SK-N-SH (cell line): ENCODE measurements around the gene ZPR1. TPM values are rescaled to one million over a fixed set of nuclear protein-coding genes. Genes with fewer than 3 reads are reported as not detected.

Experiments used
- CTCF ChIA-PET: fragments of 300-600, 350-600 bp; formaldehyde crosslinking; extraction: SDS; loops from one replicate; lab custom pipeline; 2021; lab: Yijun Ruan, JAX
- POLR2A ChIA-PET: fragments of 350-600 bp; sonication (Branson Sonifier 250); formaldehyde crosslinking; extraction: SDS; loops from one replicate; lab custom pipeline; 2020; ENCODE audit warnings: antibody characterized with exemption, inconsistent platforms; lab: Yijun Ruan, JAX
- DNase-seq: peaks from one replicate; pipeline ENCODE4 v3.0.0; 2012
- H2AFZ ChIP-seq: fragments of 200-600 bp; sonication (generic); 2 replicates; pipeline ENCODE4 v1.8.1; 2016; ENCODE audit warnings: antibody characterized with exemption, mild to moderate bottlenecking, low read depth
- H3F3A ChIP-seq: fragments of 200-600 bp; sonication (generic); replicated peaks from 2 replicates; pipeline ENCODE3; 2016; ENCODE audit warnings: antibody characterized with exemption, mild to moderate bottlenecking; ENCODE audit not compliant: insufficient read depth
- H3K27ac ChIP-seq, 2 experiments: fragments of 200-500 bp in 1 of 2; fragments of 200-600 bp in 1 of 2; sonication (Bioruptor generic) in 1 of 2; sonication (generic), shearing (Covaris generic) in 1 of 2; 2 replicates each; pipeline versions ENCODE4 v1.5.1 to v1.6.1; 2014 to 2016; ENCODE audit warnings: low read depth in 2 of 2, inconsistent platforms in 1 of 2, low read length in 1 of 2, mild to moderate bottlenecking in 1 of 2, mixed read lengths in 1 of 2
- H3K27me3 ChIP-seq: fragments of 200-600 bp; sonication (generic), shearing (Covaris generic); 2 replicates; pipeline ENCODE4 v1.6.1; 2016; ENCODE audit warnings: mixed run types; ENCODE audit not compliant: insufficient read depth
- H3K36me3 ChIP-seq, 2 experiments: fragments of 200-500 bp in 1 of 2; fragments of 200-600 bp in 1 of 2; sonication (Bioruptor generic) in 1 of 2; sonication (generic) in 1 of 2; replicated peaks in 1 of 2; 2 replicates each; pipeline versions ENCODE3 to v1.5.1; 2014 to 2016; ENCODE audit warnings: low read length in 1 of 2, mild to moderate bottlenecking in 1 of 2; ENCODE audit not compliant: insufficient read depth in 2 of 2, control insufficient read depth in 1 of 2
- H3K4me1 ChIP-seq, 2 experiments: fragments of 200-500 bp in 1 of 2; fragments of 200-600 bp in 1 of 2; sonication (Bioruptor generic) in 1 of 2; sonication (generic), shearing (Covaris generic) in 1 of 2; 2 replicates each; pipeline versions ENCODE4 v1.5.1 to v1.6.1; 2014 to 2016; ENCODE audit warnings: low read depth in 1 of 2, low read length in 1 of 2, mixed run types in 1 of 2; ENCODE audit not compliant: insufficient read depth in 2 of 2, control insufficient read depth in 1 of 2
- H3K4me2 ChIP-seq: fragments of 200-600 bp; sonication (generic), shearing (Covaris generic); 2 replicates; pipeline ENCODE4 v1.6.1; 2017; ENCODE audit warnings: mixed run types
- H3K4me3 ChIP-seq, 2 experiments: fragments of 200-500 bp in 1 of 2; fragments of 200-600 bp in 1 of 2; sonication (Bioruptor generic) in 1 of 2; sonication (generic), shearing (Covaris generic) in 1 of 2; 2 replicates each; pipeline versions ENCODE4 v1.5.1 to v1.8.1; 2014 to 2016; ENCODE audit warnings: low read depth in 2 of 2, inconsistent platforms in 1 of 2, low read length in 1 of 2, mild to moderate bottlenecking in 1 of 2, mixed read lengths in 1 of 2, moderate library complexity in 1 of 2
- H3K79me2 ChIP-seq: fragments of 200-600 bp; sonication (generic); 2 replicates; pipeline ENCODE4 v1.8.1; 2017; ENCODE audit warnings: mild to moderate bottlenecking; ENCODE audit not compliant: insufficient read depth
- H3K9ac ChIP-seq: fragments of 200-600 bp; sonication (generic); 2 replicates; pipeline ENCODE4 v1.6.1; 2017; ENCODE audit warnings: mixed run types
- H3K9me2 ChIP-seq: fragments of 200-600 bp; sonication (generic); 2 replicates; pipeline ENCODE4 v1.6.1; 2017; ENCODE audit warnings: mixed run types
- H3K9me3 ChIP-seq: fragments of 200-600 bp; sonication (generic); 2 replicates; pipeline ENCODE4 v1.6.1; 2017; ENCODE audit warnings: mixed run types, mild to moderate bottlenecking, moderate library complexity
- H4K20me1 ChIP-seq: fragments of 200-600 bp; sonication (generic); 2 replicates; pipeline ENCODE4 v1.6.1; 2017; ENCODE audit warnings: mild to moderate bottlenecking, mixed run types; ENCODE audit not compliant: insufficient read depth
- CHD2 ChIP-seq: fragments of 150-350 bp; IDR thresholded peaks from 2 replicates; pipeline ENCODE4 v1.6.1; 2018; ENCODE audit warnings: low read length; ENCODE audit not compliant: partially characterized antibody
- CTCF ChIP-seq: fragments of 200-600 bp; sonication (generic); IDR thresholded peaks from 2 replicates; pipeline ENCODE4 v1.6.1; 2017; ENCODE audit warnings: antibody characterized with exemption, mild to moderate bottlenecking, moderate library complexity
- EZH2phosphoT487 ChIP-seq: fragments of 200-600 bp; sonication (generic); IDR thresholded peaks from 2 replicates; pipeline ENCODE4 v1.6.1; 2017; ENCODE audit warnings: low read depth, mixed run types, mild to moderate bottlenecking, antibody characterized with exemption, moderate library complexity, borderline replicate concordance
- FOSL2 ChIP-seq: IDR thresholded peaks from 2 replicates; pipeline ENCODE4 v1.4.0; 2012; ENCODE audit warnings: low read depth, mild to moderate bottlenecking, moderate library complexity, borderline replicate concordance
- FOXJ3 ChIP-seq: sonication (generic); formaldehyde crosslinking; IDR thresholded peaks from 2 replicates; pipeline ENCODE4 v1.5.1; 2020; ENCODE audit warnings: mild to moderate bottlenecking, missing genetic modification reagents
- FOXM1 ChIP-seq: IDR thresholded peaks from 2 replicates; pipeline ENCODE4 v1.4.0; 2012; ENCODE audit warnings: low read depth, mild to moderate bottlenecking
- GABPA ChIP-seq: IDR thresholded peaks from 2 replicates; pipeline ENCODE4 v1.4.0; 2012; ENCODE audit warnings: low read depth, mild to moderate bottlenecking
- IRF3 ChIP-seq: fragments of 150-350 bp; IDR thresholded peaks from 2 replicates; pipeline ENCODE4 v1.6.1; 2016; ENCODE audit warnings: mild to moderate bottlenecking, low read depth, low read length
- MAX ChIP-seq: IDR thresholded peaks from 2 replicates; pipeline ENCODE4 v1.4.0; 2012; ENCODE audit warnings: low read depth
- MXI1 ChIP-seq: IDR thresholded peaks from 2 replicates; pipeline ENCODE4 v1.6.1; 2012; ENCODE audit warnings: mild to moderate bottlenecking, low read depth, low read length, improper control_type of control experiment
- NFIC ChIP-seq: IDR thresholded peaks from 2 replicates; pipeline ENCODE4 v1.4.0; 2012; ENCODE audit warnings: borderline replicate concordance
- NRF1 ChIP-seq: IDR thresholded peaks from 2 replicates; pipeline ENCODE4 v1.6.1; 2012; ENCODE audit warnings: low read depth, mild to moderate bottlenecking, low read length
- POLR2AphosphoS5 ChIP-seq: IDR thresholded peaks from 2 replicates; pipeline ENCODE4 v1.6.1; 2012; ENCODE audit warnings: low read depth, low read length
- RAD21 ChIP-seq: IDR thresholded peaks from 2 replicates; pipeline ENCODE4 v1.6.1; 2012; ENCODE audit warnings: mild to moderate bottlenecking, low read length
- RCOR1 ChIP-seq: fragments of 150-350 bp; IDR thresholded peaks from 2 replicates; pipeline ENCODE4 v1.6.1; 2017; ENCODE audit warnings: antibody characterized with exemption, low read length
- RXRA ChIP-seq: IDR thresholded peaks from 2 replicates; pipeline ENCODE4 v1.4.0; 2012; ENCODE audit warnings: low read depth, mild to moderate bottlenecking, borderline replicate concordance
- SMC3 ChIP-seq: IDR thresholded peaks from 2 replicates; pipeline ENCODE4 v1.6.1; 2012; ENCODE audit warnings: low read depth, low read length, improper control_type of control experiment
- TAF1 ChIP-seq: IDR thresholded peaks from 2 replicates; pipeline ENCODE4 v1.6.1; 2012; ENCODE audit warnings: low read depth, mild to moderate bottlenecking, low read length, moderate library complexity, borderline replicate concordance
- TCF12 ChIP-seq: IDR thresholded peaks from 2 replicates; pipeline ENCODE4 v1.4.0; 2012
- TEAD4 ChIP-seq: IDR thresholded peaks from 2 replicates; pipeline ENCODE4 v1.4.0; 2012; ENCODE audit warnings: mild to moderate bottlenecking, borderline replicate concordance; ENCODE audit not compliant: insufficient read depth
- USF2 ChIP-seq: fragments of 150-350 bp; IDR thresholded peaks from 2 replicates; pipeline ENCODE4 v1.6.1; 2017; ENCODE audit warnings: antibody characterized with exemption, low read length, low read depth, borderline replicate concordance
- YY1 ChIP-seq: IDR thresholded peaks from 2 replicates; pipeline ENCODE4 v1.4.0; 2012; ENCODE audit warnings: low read depth, mild to moderate bottlenecking
- WGBS: methylation state at CpG from one replicate; pipeline ENCODE4 v1.1.6; 2017; ENCODE audit warnings: low lambda C conversion rate; 5-methylcytosine and 5-hydroxymethylcytosine counted together
- polyA plus RNA-seq, 3 experiments: library from polyadenylated mRNA; depleted of rRNA; stranded (reverse); fragments of >200 nt; gene quantifications; 2 replicates each; pipeline ENCODE4 v1.2.3, GENCODE V29; 2012

Gene ZPR1
- polyA plus RNA-seq, 1 of the 3 experiments (the other 2 are of a cell fraction): 52.4 TPM

- Histone ChIP-seq H3K27me3 (no peaks in the 10 kb centered on the region), H3K9ac (no peak overlapping the region), H3F3A (peaks cover 11% of the 10 kb centered on the region), H3K4me2 (no peak overlapping the region), H3K27ac (no peak overlapping the region), H3K4me1 (peaks cover 2 to 8% of the 10 kb centered on the region in 2 experiments; a peak in 2 of 4 replicates), H3K9me2 (no peaks in the 10 kb centered on the region)
- DNase-seq: no peak
- no peak for TF ChIP-seq TCF12
- no peak for TF ChIP-seq USF2
- TF ChIP-seq FOSL2: no peak
- TF ChIP-seq TAF1: no peak
- TF ChIP-seq RCOR1: no peak
- no peak for TF ChIP-seq YY1
- no peak for TF ChIP-seq NFIC
- TF ChIP-seq MXI1: no peak
- no peak for TF ChIP-seq TEAD4
- no peak for TF ChIP-seq NRF1
- TF ChIP-seq GABPA: no peak
- TF ChIP-seq, all 33 proteins: peak for 0
- ChIA-PET POLR2A (no interaction called here), CTCF (interaction anchor here (0.8 to 1.1 kb wide), 3 partner anchors 14 to 1964 kb away, joined by 3 read pairs; no protein-coding TSS in a partner anchor)
- WGBS: 92% methylated on average over 2 of the region's 2 CpGs
- Histone ChIP-seq H3K79me2 (no peaks in the 10 kb centered on the region), H4K20me1 (no peaks in the 10 kb centered on the region), H3K4me3 (no peak overlapping the region), H3K9me3 (no peaks in the 10 kb centered on the region), H3K36me3 (no peaks in the 10 kb centered on the region), H2AFZ (no peak overlapping the region)
These were observed 48.8 kb downstream of the ZPR1 start for GRCh38 chr11:116738975-116739374.

- no peak for DNase-seq
These were observed 51.1 kb downstream of the ZPR1 start for GRCh38 chr11:116736763-116737162.

More at GRCh38 chr11:116736763-116737162, 51.1 kb downstream of the ZPR1 start:
- H3K79me2 ChIP-seq: no peaks in the 10 kb centered on the region
- H3K27me3 ChIP-seq: no peaks in the 10 kb centered on the region
- no peak overlapping the region for H2AFZ ChIP-seq
- H3K4me3 ChIP-seq: no peak overlapping the region
- POLR2A ChIA-PET: no interaction called here
- no peak overlapping the region for H3K27ac ChIP-seq
- H3K9ac ChIP-seq: no peak overlapping the region
- H3K4me2 ChIP-seq: no peak overlapping the region
- peaks cover 0 to 3% of the 10 kb centered on the region in 2 experiments; a peak in 1 of 4 replicates for H3K4me1 ChIP-seq
- H3K9me2 ChIP-seq: no peaks in the 10 kb centered on the region
- CTCF ChIA-PET: interaction anchor here (1.3 to 2.2 kb wide), 2 partner anchors 13 to 369 kb away, joined by 4 to 8 read pairs; no protein-coding TSS in a partner anchor
- no peaks in the 10 kb centered on the region for H4K20me1 ChIP-seq
- WGBS: 88% methylated on average over 3 of the region's 3 CpGs
- no peaks in the 10 kb centered on the region for H3K36me3 ChIP-seq
- no peaks in the 10 kb centered on the region for H3F3A ChIP-seq
- TF ChIP-seq FOXM1 (no peak), GABPA (no peak), EZH2phosphoT487 (no peak), CTCF (no peak), SMC3 (no peak), CHD2 (no peak), NRF1 (no peak), RAD21 (no peak), RXRA (no peak), IRF3 (no peak), YY1 (no peak), FOSL2 (no peak), USF2 (no peak), MAX (no peak), FOXJ3 (CRISPR knock-in tag) (no peak), POLR2AphosphoS5 (no peak)
- H3K9me3 ChIP-seq: no peaks in the 10 kb centered on the region
